HCT116 (cell line): ENCODE results near the gene ATRIP. TPM values are rescaled to one million over a fixed set of nuclear protein-coding genes. Genes with fewer than 3 reads are reported as not detected.

Experiments used
- ATAC-seq: fragments of 200-7000 bp; cut with Tn5 transposase; 2 replicates; pipeline ENCODE4 v1.9.1; 2020; ENCODE audit warnings: mild to moderate bottlenecking, moderate library complexity
- BruUV-seq: library from RNA; stranded (reverse); fragments of 400-500 nt; replicated peaks from 2 replicates; lab custom pipeline; 2021; lab: Mats Ljungman, UMichigan
- CTCF ChIA-PET: fragments of 300-600 bp; sonication (Branson Sonifier 250); formaldehyde crosslinking; loops from one replicate; lab custom pipeline; 2021; ENCODE audit warnings: antibody characterized with exemption; lab: Charles Lee
- POLR2A ChIA-PET: fragments of 300-600, 350-600 bp; sonication (Branson Sonifier 250); formaldehyde crosslinking; loops from one replicate; lab custom pipeline; 2021; ENCODE audit warnings: antibody characterized with exemption; lab: Charles Lee
- RAD21 ChIA-PET, 2 experiments: fragments of 300-600 bp; sonication (Branson Sonifier 250); formaldehyde crosslinking; loops; one replicate each; lab custom pipeline; 2023; ENCODE audit warnings: low total read pairs in 2 of 2; ENCODE audit not compliant: uncharacterized antibody in 2 of 2, unreplicated experiment in 2 of 2, low non-redundant PET in 1 of 2; lab: Charles Lee
- DNase-seq: peaks from one replicate; pipeline ENCODE4 v3.0.0-alpha.2; 2010; ENCODE audit warnings: low read depth, low spot score
- H2AFZ ChIP-seq: fragments of 200-600 bp; shearing (Covaris generic), sonication (generic); 2 replicates; pipeline ENCODE4 v1.6.1; 2017; ENCODE audit warnings: low read depth, mixed run types, mixed read lengths, antibody characterized with exemption, low read length; ENCODE audit not compliant: poor library complexity, severe bottlenecking
- H3K27ac ChIP-seq: 2 replicates; pipeline ENCODE4 v1.5.1; 2012; ENCODE audit warnings: low read depth, low read length
- H3K27me3 ChIP-seq: fragments of 200-600 bp; sonication (generic); 2 replicates; pipeline ENCODE4 v1.6.1; 2016; ENCODE audit warnings: mixed run types, low read length, mixed read lengths; ENCODE audit not compliant: insufficient read depth
- H3K36me3 ChIP-seq, 2 experiments: fragments of 200-500 bp in 1 of 2; fragments of 200-600 bp in 1 of 2; sonication (Bioruptor generic) in 1 of 2; sonication (generic) in 1 of 2; 2 replicates each; pipeline versions ENCODE4 v1.5.1 to v1.6.1; 2014 to 2016; ENCODE audit warnings: low read length in 2 of 2, inconsistent platforms in 1 of 2, mixed read lengths in 1 of 2, mixed run types in 1 of 2; ENCODE audit not compliant: insufficient read depth in 2 of 2, control insufficient read depth in 1 of 2
- H3K4me1 ChIP-seq, 2 experiments: fragments of 200-600 bp in 1 of 2; sonication (generic) in 1 of 2; 2 replicates each; pipeline versions ENCODE4 v1.5.1 to v1.6.1; 2012 to 2017; ENCODE audit warnings: low read length in 2 of 2, inconsistent platforms in 1 of 2, mild to moderate bottlenecking in 1 of 2, mixed read lengths in 1 of 2, mixed run types in 1 of 2, moderate library complexity in 1 of 2; ENCODE audit not compliant: insufficient read depth in 2 of 2, control insufficient read depth in 1 of 2
- H3K4me2 ChIP-seq: fragments of 200-600 bp; sonication (generic); 2 replicates; pipeline ENCODE4 v1.6.1; 2017; ENCODE audit warnings: mixed run types, low read length, mixed read lengths
- H3K4me3 ChIP-seq, 2 experiments: fragments of 200-600 bp in 1 of 2; sonication (generic) in 1 of 2; replicated peaks in 1 of 2; 2 replicates each; pipeline ENCODE4 v1.5.1; 2011 to 2016; ENCODE audit warnings: low read length in 2 of 2, control low read depth in 1 of 2, low read depth in 1 of 2, mild to moderate bottlenecking in 1 of 2, mixed read lengths in 1 of 2, mixed run types in 1 of 2
- H3K79me2 ChIP-seq: fragments of 200-600 bp; sonication (generic); 2 replicates; pipeline ENCODE4 v1.6.1; 2017; ENCODE audit warnings: mild to moderate bottlenecking, mixed run types, low read length, moderate library complexity, mixed read lengths; ENCODE audit not compliant: insufficient read depth
- H3K9ac ChIP-seq: fragments of 200-600 bp; sonication (generic); 2 replicates; pipeline ENCODE4 v1.6.1; 2016; ENCODE audit warnings: low read length, mixed read lengths
- H3K9me2 ChIP-seq: fragments of 200-600 bp; sonication (generic), shearing (Covaris generic); 2 replicates; pipeline ENCODE4 v1.6.1; 2017; ENCODE audit warnings: mixed run types, mild to moderate bottlenecking, moderate library complexity; ENCODE audit not compliant: insufficient read depth
- H3K9me3 ChIP-seq, 2 experiments: fragments of 200-500 bp in 1 of 2; fragments of 200-600 bp in 1 of 2; sonication (Bioruptor generic) in 1 of 2; sonication (generic) in 1 of 2; 2 replicates each; pipeline ENCODE4 v1.6.1; 2014 to 2017; ENCODE audit warnings: low read length in 2 of 2, mixed read lengths in 2 of 2, inconsistent platforms in 1 of 2, low read depth in 1 of 2, mild to moderate bottlenecking in 1 of 2, mixed run types in 1 of 2, moderate library complexity in 1 of 2; ENCODE audit not compliant: control insufficient read depth in 1 of 2, insufficient read depth in 1 of 2
- H4K20me1 ChIP-seq: fragments of 200-600 bp; sonication (generic), shearing (Covaris generic); 2 replicates; pipeline ENCODE4 v1.6.1; 2017; ENCODE audit warnings: mixed run types, mild to moderate bottlenecking, moderate library complexity; ENCODE audit not compliant: insufficient read depth
- ATF3 ChIP-seq: IDR thresholded peaks from 2 replicates; pipeline ENCODE4 v1.6.1; 2012
- CEBPB ChIP-seq: IDR thresholded peaks from 2 replicates; pipeline ENCODE4 v1.6.1; 2012; ENCODE audit warnings: low read depth
- EGR1 ChIP-seq: IDR thresholded peaks from 2 replicates; pipeline ENCODE4 v1.6.1; 2012; ENCODE audit warnings: low read depth
- EZH2 ChIP-seq: fragments of 200-600 bp; sonication (generic); IDR thresholded peaks from 2 replicates; pipeline ENCODE4 v1.6.1; 2017; ENCODE audit warnings: antibody characterized with exemption, mixed run types
- EZH2phosphoT487 ChIP-seq: fragments of 200-600 bp; IDR thresholded peaks from 2 replicates; pipeline ENCODE4 v1.6.1; 2018; ENCODE audit warnings: antibody characterized with exemption, borderline replicate concordance
- FOSL1 ChIP-seq: IDR thresholded peaks from 2 replicates; pipeline ENCODE4 v1.6.1; 2012; ENCODE audit warnings: low read depth
- MAX ChIP-seq: IDR thresholded peaks from 2 replicates; pipeline ENCODE4 v1.6.1; 2012
- POLR2A ChIP-seq: IDR thresholded peaks from 2 replicates; pipeline ENCODE4 v1.7.0; 2011; ENCODE audit warnings: borderline replicate concordance; ENCODE audit not compliant: insufficient read depth, insufficient read length; ENCODE audit errors: extremely low read depth
- POLR2AphosphoS5 ChIP-seq: IDR thresholded peaks from 2 replicates; pipeline ENCODE4 v1.6.1; 2011; ENCODE audit warnings: mild to moderate bottlenecking, low read depth, low read length, moderate library complexity
- RAD21 ChIP-seq: IDR thresholded peaks from 2 replicates; pipeline ENCODE4 v1.6.1; 2012; ENCODE audit warnings: low read depth, mild to moderate bottlenecking
- REST ChIP-seq: IDR thresholded peaks from 2 replicates; pipeline ENCODE4 v1.6.1; 2012; ENCODE audit warnings: low read depth
- SIN3A ChIP-seq: IDR thresholded peaks from 2 replicates; pipeline ENCODE4 v1.6.1; 2012; ENCODE audit warnings: low read depth
- SP1 ChIP-seq: IDR thresholded peaks from 2 replicates; pipeline ENCODE4 v1.6.1; 2012; ENCODE audit warnings: low read depth
- SRF ChIP-seq: IDR thresholded peaks from 2 replicates; pipeline ENCODE4 v1.6.1; 2012; ENCODE audit warnings: low read depth
- TCF7L2 ChIP-seq: IDR thresholded peaks from 2 replicates; pipeline ENCODE4 v1.7.0; 2011; ENCODE audit warnings: borderline replicate concordance, inconsistent platforms; ENCODE audit not compliant: insufficient read depth, insufficient read length; ENCODE audit errors: extremely low read depth
- YY1 ChIP-seq: IDR thresholded peaks from 2 replicates; pipeline ENCODE4 v1.6.1; 2011; ENCODE audit warnings: low read length, low read depth, moderate library complexity, mild to moderate bottlenecking; ENCODE audit not compliant: insufficient replicate concordance; ENCODE audit errors: extremely low read depth
- ZBTB33 ChIP-seq: IDR thresholded peaks from 2 replicates; pipeline ENCODE4 v1.6.1; 2011; ENCODE audit warnings: mild to moderate bottlenecking, low read length, moderate library complexity; ENCODE audit not compliant: insufficient replicate concordance; ENCODE audit errors: extremely low read depth
- ZFX ChIP-seq: fragments of 450-650 bp; IDR thresholded peaks from 2 replicates; pipeline ENCODE4 v1.6.1; 2017
- ZNF274 ChIP-seq: fragments of 200-500 bp; sonication (Bioruptor generic); IDR thresholded peaks from 2 replicates; pipeline ENCODE4 v1.6.1; 2014; ENCODE audit warnings: mild to moderate bottlenecking, low read depth, low read length, inconsistent platforms
- intact Hi-C: fragments of 100-400 bp; cut with micrococcal nuclease; formaldehyde crosslinking; loops from 2 replicates; pipeline ENCODE4 v1.10.0; 2022
- total RNA-seq: library from RNA; stranded (reverse); gene quantifications from one replicate; pipeline ENCODE4 v1.2.1, GENCODE V29; 2021; ENCODE audit not compliant: unreplicated experiment

ATRIP gene
- total RNA-seq, 1 experiment from 2014 or later = 15.6 TPM

- peaks cover 12 to 28% of the 10 kb centered on the region in 2 experiments for H3K36me3 ChIP-seq
- RAD21 ChIA-PET = interaction anchor here (1.0 to 1.7 kb wide), 2 partner anchors 84 to 85 kb away, joined by 3 to 6 read pairs; no protein-coding TSS in a partner anchor
- peak overlapping the region; percentile 98 for H3K27ac ChIP-seq
- ATAC-seq (no peak), DNase-seq (no peak)
- no peak for TF ChIP-seq ATF3
- TF ChIP-seq MAX = no peak
- TF ChIP-seq RAD21 = no peak
- no peak for TF ChIP-seq ZNF274
- TF ChIP-seq YY1 = no peak
- no peak for TF ChIP-seq POLR2AphosphoS5
- TF ChIP-seq ZBTB33 = no peak
- TF ChIP-seq FOSL1 = no peak
- TF ChIP-seq TCF7L2 = no peak
- no peak for TF ChIP-seq EZH2phosphoT487
- no peak for TF ChIP-seq SRF
- TF ChIP-seq POLR2A = no peak
- TF ChIP-seq REST = no peak
- TF ChIP-seq EZH2 = no peak
- TF ChIP-seq CEBPB = no peak
- no peak for TF ChIP-seq EGR1
- no peak for TF ChIP-seq SIN3A
- TF ChIP-seq ZFX = no peak
- TF ChIP-seq SP1 = no peak
- CTCF ChIA-PET = interaction anchor here (0.9 to 3.3 kb wide), 3 partner anchors 9 to 85 kb away, joined by 3 to 19 read pairs (median 3); no protein-coding TSS in a partner anchor
- H2AFZ ChIP-seq = no peak overlapping the region
- BruUV-seq = no TSS peak
- POLR2A ChIA-PET = no interaction called here
- no peaks in the 10 kb centered on the region for H3K9me2 ChIP-seq
- no peaks in the 10 kb centered on the region for H3K27me3 ChIP-seq
- H3K4me2 ChIP-seq = peak overlapping the region; percentile 92
- no peaks in the 10 kb centered on the region for H4K20me1 ChIP-seq
- H3K9ac ChIP-seq = peak overlapping the region; percentile 82
- H3K4me3 ChIP-seq = no peak overlapping the region
- H3K79me2 ChIP-seq = peaks cover 31% of the 10 kb centered on the region
- H3K9me3 ChIP-seq = no peaks in the 10 kb centered on the region
- intact Hi-C loops = loop anchor here (1.0 to 2.0 kb wide), 3 partner anchors 43 to 170 kb away; partner anchors contain the start of gene SLC26A6
- H3K4me1 ChIP-seq = peaks cover 16 to 33% of the 10 kb centered on the region in 2 experiments
These were observed 18.2 kb downstream of the ATRIP start for GRCh38 chr3:48464713-48465221.
